GM12801 (cell line): ENCODE results near the gene FDX1.

ENCODE experiments used
- CTCF ChIP-seq: IDR thresholded peaks from one replicate; pipeline ENCODE4 v1.5.1; 2011; ENCODE audit warnings: control low read depth; ENCODE audit not compliant: insufficient read length; ENCODE audit errors: extremely low read depth

FDX1 gene

GRCh38 chr11:110475671-110476070 lies 45.9 kb downstream of the FDX1 start:
- TF ChIP-seq CTCF, result no peak

- TF ChIP-seq CTCF, result no peak
Measured at GRCh38 chr11:110478410-110478809, 48.7 kb downstream of the FDX1 start.

- no peak for TF ChIP-seq CTCF
Measured at GRCh38 chr11:110479108-110480101, 49.7 kb downstream of the FDX1 start.

GRCh38 chr11:110481523-110481922 lies 51.8 kb downstream of the FDX1 start:
- no peak for TF ChIP-seq CTCF

- TF ChIP-seq CTCF, result no peak
Measured at GRCh38 chr11:110486156-110486555, 56.4 kb downstream of the FDX1 start.

- no peak for TF ChIP-seq CTCF
Measured at GRCh38 chr11:110488446-110488845, 58.7 kb downstream of the FDX1 start.

- TF ChIP-seq CTCF, result no peak
Measured at GRCh38 chr11:110490886-110491285, 61.1 kb downstream of the FDX1 start.
